Esophagus squamous epithelium (tissue), 4 donors: ENCODE measurements around the gene VPS37B.

Source experiments
- POLR2A ChIP-seq, 4 donors: fragments of 450-650 bp; IDR thresholded peaks; one replicate each; pipeline ENCODE4 v1.6.1; 2017; ENCODE audit warnings: antibody characterized with exemption in 4 of 4, mild to moderate bottlenecking in 4 of 4, moderate library complexity in 3 of 4
- TF ChIP-seq, protein P1 (sequence below), 6 experiments: fragments of 450-650 bp in 4 of 6; fragments of 200-600 bp in 2 of 6; sonication (generic) in 2 of 6; IDR thresholded peaks; one replicate each; pipeline ENCODE4 v1.5.1; 2016 to 2019; ENCODE audit warnings: antibody characterized with exemption in 6 of 6, mild to moderate bottlenecking in 4 of 6, moderate library complexity in 4 of 6

DNA sequence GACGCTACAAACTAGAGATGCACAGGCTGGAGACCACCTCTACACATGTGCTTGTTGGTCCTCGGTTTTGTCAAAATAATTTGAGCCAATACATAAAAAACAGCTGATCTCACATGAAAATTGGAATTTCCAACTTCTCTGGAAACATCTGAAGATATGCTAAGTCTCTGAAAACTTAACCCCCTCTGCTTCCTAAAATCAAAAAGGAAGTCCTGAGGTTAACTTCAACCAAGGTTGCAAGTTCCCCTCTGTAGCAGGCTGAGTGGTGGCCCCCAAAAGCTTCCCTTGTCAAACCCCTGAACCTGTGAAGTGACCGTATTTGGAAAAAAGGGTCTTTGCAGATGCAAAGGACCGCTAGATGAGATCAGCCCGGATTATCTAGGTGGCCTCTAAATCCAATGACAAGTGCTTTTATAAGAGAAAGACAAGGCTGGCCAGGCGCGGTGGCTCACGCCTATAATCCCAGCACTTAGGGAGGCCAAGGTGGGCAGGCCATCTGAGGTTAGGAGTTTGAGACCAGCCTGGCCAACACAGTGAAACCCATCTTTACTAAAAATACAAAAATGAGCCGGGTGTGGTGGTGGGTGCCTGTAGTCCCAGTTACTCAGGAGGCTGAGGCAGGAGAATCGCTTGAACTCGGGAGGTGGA lies 32.0 kb upstream of the VPS37B start:
- TF ChIP-seq, protein P1, sequence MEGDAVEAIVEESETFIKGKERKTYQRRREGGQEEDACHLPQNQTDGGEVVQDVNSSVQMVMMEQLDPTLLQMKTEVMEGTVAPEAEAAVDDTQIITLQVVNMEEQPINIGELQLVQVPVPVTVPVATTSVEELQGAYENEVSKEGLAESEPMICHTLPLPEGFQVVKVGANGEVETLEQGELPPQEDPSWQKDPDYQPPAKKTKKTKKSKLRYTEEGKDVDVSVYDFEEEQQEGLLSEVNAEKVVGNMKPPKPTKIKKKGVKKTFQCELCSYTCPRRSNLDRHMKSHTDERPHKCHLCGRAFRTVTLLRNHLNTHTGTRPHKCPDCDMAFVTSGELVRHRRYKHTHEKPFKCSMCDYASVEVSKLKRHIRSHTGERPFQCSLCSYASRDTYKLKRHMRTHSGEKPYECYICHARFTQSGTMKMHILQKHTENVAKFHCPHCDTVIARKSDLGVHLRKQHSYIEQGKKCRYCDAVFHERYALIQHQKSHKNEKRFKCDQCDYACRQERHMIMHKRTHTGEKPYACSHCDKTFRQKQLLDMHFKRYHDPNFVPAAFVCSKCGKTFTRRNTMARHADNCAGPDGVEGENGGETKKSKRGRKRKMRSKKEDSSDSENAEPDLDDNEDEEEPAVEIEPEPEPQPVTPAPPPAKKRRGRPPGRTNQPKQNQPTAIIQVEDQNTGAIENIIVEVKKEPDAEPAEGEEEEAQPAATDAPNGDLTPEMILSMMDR (IDR thresholded peaks at IDR 0.05): no peak
- no peak for TF ChIP-seq POLR2A (IDR thresholded peaks at IDR 0.05)
